Upper lobe of left lung (tissue), 4 donors: ENCODE measurements around the gene TCEAL2.
"Not testable (repeated sequence)": the region's sequence is repeated elsewhere in the genome, so short reads cannot be mapped to it uniquely, and the experiment has no call there.

Experiments used
- EP300 ChIP-seq, 4 donors: sonication (generic); formaldehyde crosslinking; IDR thresholded peaks; one replicate each; pipeline ENCODE4 v1.5.1; 2017; ENCODE audit warnings: antibody characterized with exemption in 4 of 4, control low read depth in 2 of 4
- POLR2A ChIP-seq, 4 donors: fragments of 450-650 bp; IDR thresholded peaks; one replicate each; pipeline ENCODE4 v1.5.1; 2016 to 2017; ENCODE audit warnings: antibody characterized with exemption in 4 of 4, mild to moderate bottlenecking in 2 of 4
- POLR2AphosphoS5 ChIP-seq, 2 donors: sonication (generic); formaldehyde crosslinking; IDR thresholded peaks; one replicate each; pipeline ENCODE4 v1.5.1; 2017; ENCODE audit warnings: antibody characterized with exemption in 2 of 2
- TF ChIP-seq, protein P1 (sequence below), 6 experiments: fragments of 450-650 bp in 4 of 6; fragments of 200-600 bp in 2 of 6; sonication (generic) in 2 of 6; IDR thresholded peaks; one replicate each; pipeline ENCODE4 v1.5.1; 2016 to 2019; ENCODE audit warnings: antibody characterized with exemption in 6 of 6

DNA sequence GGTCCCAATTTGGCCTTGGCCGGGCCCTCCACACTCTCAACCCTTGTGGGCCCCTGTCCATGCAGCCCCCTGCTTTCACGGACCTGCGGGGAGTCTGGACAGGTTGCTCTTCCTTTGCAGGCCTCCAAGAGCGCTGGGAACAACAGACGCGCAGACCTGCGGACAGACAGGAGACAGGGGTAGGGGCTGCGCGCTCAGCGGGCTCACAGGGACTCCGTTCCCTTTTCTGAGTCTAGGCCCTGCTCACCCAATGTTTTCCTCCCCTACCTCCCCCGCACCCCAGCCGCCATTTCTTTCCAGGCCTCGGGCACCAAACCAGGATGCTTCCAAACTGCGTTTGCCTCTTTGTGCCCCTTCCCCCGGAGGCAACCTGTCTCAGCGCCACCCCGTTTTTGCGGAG lies 16.2 kb downstream of the TCEAL2 start:
- TF ChIP-seq, protein P1, sequence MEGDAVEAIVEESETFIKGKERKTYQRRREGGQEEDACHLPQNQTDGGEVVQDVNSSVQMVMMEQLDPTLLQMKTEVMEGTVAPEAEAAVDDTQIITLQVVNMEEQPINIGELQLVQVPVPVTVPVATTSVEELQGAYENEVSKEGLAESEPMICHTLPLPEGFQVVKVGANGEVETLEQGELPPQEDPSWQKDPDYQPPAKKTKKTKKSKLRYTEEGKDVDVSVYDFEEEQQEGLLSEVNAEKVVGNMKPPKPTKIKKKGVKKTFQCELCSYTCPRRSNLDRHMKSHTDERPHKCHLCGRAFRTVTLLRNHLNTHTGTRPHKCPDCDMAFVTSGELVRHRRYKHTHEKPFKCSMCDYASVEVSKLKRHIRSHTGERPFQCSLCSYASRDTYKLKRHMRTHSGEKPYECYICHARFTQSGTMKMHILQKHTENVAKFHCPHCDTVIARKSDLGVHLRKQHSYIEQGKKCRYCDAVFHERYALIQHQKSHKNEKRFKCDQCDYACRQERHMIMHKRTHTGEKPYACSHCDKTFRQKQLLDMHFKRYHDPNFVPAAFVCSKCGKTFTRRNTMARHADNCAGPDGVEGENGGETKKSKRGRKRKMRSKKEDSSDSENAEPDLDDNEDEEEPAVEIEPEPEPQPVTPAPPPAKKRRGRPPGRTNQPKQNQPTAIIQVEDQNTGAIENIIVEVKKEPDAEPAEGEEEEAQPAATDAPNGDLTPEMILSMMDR (IDR thresholded peaks at IDR 0.05), result not testable (repeated sequence)
- TF ChIP-seq POLR2AphosphoS5, POLR2A, EP300 (IDR thresholded peaks at IDR 0.05): not testable (repeated sequence)
